ENCODE data around the gene C1orf21. TPM values are rescaled to one million over a fixed set of nuclear protein-coding genes. Genes with fewer than 3 reads are reported as not detected.

The C1orf21 gene
- total RNA-seq, 1 donor from 2014 or later, result 15.6 TPM

DNA sequence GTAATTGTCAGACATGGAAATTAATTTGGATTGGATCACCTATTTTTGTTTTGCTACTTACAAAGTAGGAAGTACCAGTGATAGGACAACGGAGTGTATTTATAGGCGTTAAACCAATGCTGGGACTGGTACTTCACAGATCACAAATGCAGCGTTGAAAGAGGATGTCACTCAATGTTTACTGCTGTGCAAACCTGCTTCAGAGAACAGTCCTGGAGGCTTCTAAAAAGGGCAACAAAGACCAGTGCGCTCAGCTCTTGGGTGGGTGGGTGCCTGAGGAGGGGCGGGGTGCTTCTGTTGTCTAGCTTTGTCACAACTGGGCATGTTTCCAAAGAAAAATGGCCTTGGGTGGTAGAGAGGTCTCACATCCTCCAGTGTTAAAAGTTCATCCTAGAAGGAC, 2.1 kb downstream of the C1orf21 start:
- Mint-ChIP-seq H3K27ac (ENCODE audit: unreplicated experiment) (peak overlapping the region; percentile 89), H3K36me3 (ENCODE audit: low read depth) (no peaks in the 10 kb centered on the region), H3K9me3 (ENCODE audit: low read depth) (no peaks in the 10 kb centered on the region), H3K27me3 (ENCODE audit: low read depth) (no peaks in the 10 kb centered on the region), H3K4me1 (ENCODE audit: low read depth) (peaks cover 36% of the 10 kb centered on the region), H3K4me3 (ENCODE audit: unreplicated experiment) (peak overlapping the region; percentile 89)
- TF ChIP-seq, protein P1, sequence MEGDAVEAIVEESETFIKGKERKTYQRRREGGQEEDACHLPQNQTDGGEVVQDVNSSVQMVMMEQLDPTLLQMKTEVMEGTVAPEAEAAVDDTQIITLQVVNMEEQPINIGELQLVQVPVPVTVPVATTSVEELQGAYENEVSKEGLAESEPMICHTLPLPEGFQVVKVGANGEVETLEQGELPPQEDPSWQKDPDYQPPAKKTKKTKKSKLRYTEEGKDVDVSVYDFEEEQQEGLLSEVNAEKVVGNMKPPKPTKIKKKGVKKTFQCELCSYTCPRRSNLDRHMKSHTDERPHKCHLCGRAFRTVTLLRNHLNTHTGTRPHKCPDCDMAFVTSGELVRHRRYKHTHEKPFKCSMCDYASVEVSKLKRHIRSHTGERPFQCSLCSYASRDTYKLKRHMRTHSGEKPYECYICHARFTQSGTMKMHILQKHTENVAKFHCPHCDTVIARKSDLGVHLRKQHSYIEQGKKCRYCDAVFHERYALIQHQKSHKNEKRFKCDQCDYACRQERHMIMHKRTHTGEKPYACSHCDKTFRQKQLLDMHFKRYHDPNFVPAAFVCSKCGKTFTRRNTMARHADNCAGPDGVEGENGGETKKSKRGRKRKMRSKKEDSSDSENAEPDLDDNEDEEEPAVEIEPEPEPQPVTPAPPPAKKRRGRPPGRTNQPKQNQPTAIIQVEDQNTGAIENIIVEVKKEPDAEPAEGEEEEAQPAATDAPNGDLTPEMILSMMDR (IDR thresholded peaks at IDR 0.05), result no peak
- DNase-seq (ENCODE audit: low spot score), result no peak

- TF ChIP-seq, protein P1 (IDR thresholded peaks at IDR 0.05), result no peak
- Mint-ChIP-seq H3K36me3 (ENCODE audit: low read depth) (no peaks in the 10 kb centered on the region), H3K27me3 (ENCODE audit: low read depth) (no peaks in the 10 kb centered on the region), H3K4me1 (ENCODE audit: low read depth) (peaks cover 40% of the 10 kb centered on the region), H3K9me3 (ENCODE audit: low read depth) (no peaks in the 10 kb centered on the region), H3K27ac (ENCODE audit: unreplicated experiment) (no peak overlapping the region), H3K4me3 (ENCODE audit: unreplicated experiment) (no peak overlapping the region)
- no peak for DNase-seq (ENCODE audit: low spot score)
Observed at GRCh38 chr1:184389446-184389845, 2.6 kb downstream of the C1orf21 start.

DNA sequence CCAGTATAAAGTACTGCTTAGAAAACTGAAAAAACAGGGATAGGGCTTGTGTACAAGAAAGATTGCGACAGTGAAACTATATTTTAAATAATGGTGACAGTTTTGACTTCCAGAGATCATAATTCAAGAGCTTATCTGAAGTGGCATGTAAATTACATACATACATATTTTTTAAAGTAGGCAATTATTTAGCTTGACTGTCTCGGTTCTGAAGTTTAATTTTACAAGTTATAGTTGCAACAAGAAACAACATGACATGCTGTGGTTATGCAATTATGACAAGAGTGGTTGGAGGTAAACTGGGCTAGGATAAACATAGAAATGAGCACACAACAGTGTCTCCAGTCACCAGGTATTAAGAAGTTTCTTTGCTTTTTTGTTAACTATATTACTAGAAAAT, 4.1 kb downstream of the C1orf21 start:
- TF ChIP-seq, protein P1 (IDR thresholded peaks at IDR 0.05), result no peak
- no peak for DNase-seq (ENCODE audit: low spot score)
- Mint-ChIP-seq H3K27ac (ENCODE audit: unreplicated experiment) (no peak overlapping the region), H3K36me3 (ENCODE audit: low read depth) (no peaks in the 10 kb centered on the region), H3K4me3 (ENCODE audit: unreplicated experiment) (no peak overlapping the region), H3K4me1 (ENCODE audit: low read depth) (peaks cover 36% of the 10 kb centered on the region), H3K9me3 (ENCODE audit: low read depth) (no peaks in the 10 kb centered on the region), H3K27me3 (ENCODE audit: low read depth) (no peaks in the 10 kb centered on the region)

GRCh38 chr1:184392067-184392466, 5.2 kb downstream of the C1orf21 start:
- no peak overlapping the region for H3K4me3 Mint-ChIP-seq (ENCODE audit: unreplicated experiment)
- H3K4me1 Mint-ChIP-seq (ENCODE audit: low read depth), result peaks cover 33% of the 10 kb centered on the region
- no peaks in the 10 kb centered on the region for H3K36me3 Mint-ChIP-seq (ENCODE audit: low read depth)
- no peaks in the 10 kb centered on the region for H3K9me3 Mint-ChIP-seq (ENCODE audit: low read depth)
- TF ChIP-seq, protein P1 (IDR thresholded peaks at IDR 0.05), result no peak
- no peak overlapping the region for H3K27ac Mint-ChIP-seq (ENCODE audit: unreplicated experiment)
- no peaks in the 10 kb centered on the region for H3K27me3 Mint-ChIP-seq (ENCODE audit: low read depth)
- DNase-seq (ENCODE audit: low spot score), result no peak

GRCh38 chr1:184392779-184393522, 6.1 kb downstream of the C1orf21 start:
- H3K36me3 Mint-ChIP-seq (ENCODE audit: low read depth), result no peaks in the 10 kb centered on the region
- peaks cover 32% of the 10 kb centered on the region for H3K4me1 Mint-ChIP-seq (ENCODE audit: low read depth)
- no peaks in the 10 kb centered on the region for H3K9me3 Mint-ChIP-seq (ENCODE audit: low read depth)
- H3K27me3 Mint-ChIP-seq (ENCODE audit: low read depth), result no peaks in the 10 kb centered on the region
- no peak overlapping the region for H3K27ac Mint-ChIP-seq (ENCODE audit: unreplicated experiment)
- TF ChIP-seq, protein P1 (IDR thresholded peaks at IDR 0.05), result no peak
- no peak for DNase-seq (ENCODE audit: low spot score)
- no peak overlapping the region for H3K4me3 Mint-ChIP-seq (ENCODE audit: unreplicated experiment)
